Stimulated activated CD4-positive, alpha-beta T cell treated with anti-CD3 and anti-CD28 coated beads, Interleukin-12 subunit alpha, Interleukin-12 subunit beta, amount 100 ng/mL, for 4 hours (primary cell): Measurements from ENCODE around the gene PDPK1.
"Not testable (repeated sequence)": the region's sequence is repeated elsewhere in the genome, so short reads cannot be mapped to it uniquely, and the experiment has no call there.

Experiments
- DNase-seq: peaks from one replicate; pipeline ENCODE4 v3.0.0-alpha.2; 2020

PDPK1 gene

GRCh38 chr16:2620870-2621269 is 83.0 kb downstream of the PDPK1 start:
- DNase-seq = not testable (repeated sequence)

DNA sequence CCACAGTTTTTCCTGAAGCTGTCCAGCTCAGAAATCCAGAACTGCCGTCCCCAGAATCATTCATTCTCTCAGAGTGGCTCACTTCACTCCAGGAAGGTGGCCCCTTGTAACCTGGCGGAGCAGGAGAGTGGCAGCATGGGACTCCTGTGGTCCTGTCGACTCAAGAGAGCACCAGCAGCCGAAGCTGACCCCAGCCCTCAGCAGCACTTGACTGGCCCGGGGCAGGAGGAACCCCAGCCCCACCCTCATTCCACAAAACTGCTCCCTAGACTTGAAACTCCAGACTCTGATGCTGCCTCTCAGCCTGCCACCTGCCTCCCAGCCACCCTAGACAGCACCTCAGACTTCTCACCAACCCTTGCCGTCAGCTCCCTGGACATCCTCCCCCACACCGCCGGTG is 83.6 kb downstream of the PDPK1 start:
- not testable (repeated sequence) for DNase-seq

GRCh38 chr16:2627075-2627474 is 89.3 kb downstream of the PDPK1 start:
- not testable (repeated sequence) for DNase-seq

DNA sequence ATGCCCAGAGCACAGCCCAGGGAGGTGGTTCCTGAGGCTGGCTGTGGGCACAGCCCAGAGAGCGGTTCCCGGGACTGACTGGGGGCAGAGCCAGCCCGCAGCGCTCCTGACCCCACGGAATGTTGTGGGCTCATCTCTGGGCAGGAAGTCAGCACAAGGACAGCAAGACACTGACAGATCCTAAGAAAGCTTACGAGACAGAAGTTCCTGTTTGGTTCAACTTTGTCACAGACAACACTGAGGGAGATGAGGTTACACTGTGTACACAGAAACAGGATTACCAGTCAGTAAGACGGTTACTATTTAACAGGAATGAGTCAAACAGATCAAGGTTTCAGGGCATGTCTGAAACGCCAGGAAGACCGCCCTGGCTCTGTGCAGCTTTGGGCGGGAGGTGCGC is 93.4 kb downstream of the PDPK1 start:
- DNase-seq = not testable (repeated sequence)

- DNase-seq = not testable (repeated sequence)
Measured at GRCh38 chr16:2632291-2632690, 94.5 kb downstream of the PDPK1 start.

DNA sequence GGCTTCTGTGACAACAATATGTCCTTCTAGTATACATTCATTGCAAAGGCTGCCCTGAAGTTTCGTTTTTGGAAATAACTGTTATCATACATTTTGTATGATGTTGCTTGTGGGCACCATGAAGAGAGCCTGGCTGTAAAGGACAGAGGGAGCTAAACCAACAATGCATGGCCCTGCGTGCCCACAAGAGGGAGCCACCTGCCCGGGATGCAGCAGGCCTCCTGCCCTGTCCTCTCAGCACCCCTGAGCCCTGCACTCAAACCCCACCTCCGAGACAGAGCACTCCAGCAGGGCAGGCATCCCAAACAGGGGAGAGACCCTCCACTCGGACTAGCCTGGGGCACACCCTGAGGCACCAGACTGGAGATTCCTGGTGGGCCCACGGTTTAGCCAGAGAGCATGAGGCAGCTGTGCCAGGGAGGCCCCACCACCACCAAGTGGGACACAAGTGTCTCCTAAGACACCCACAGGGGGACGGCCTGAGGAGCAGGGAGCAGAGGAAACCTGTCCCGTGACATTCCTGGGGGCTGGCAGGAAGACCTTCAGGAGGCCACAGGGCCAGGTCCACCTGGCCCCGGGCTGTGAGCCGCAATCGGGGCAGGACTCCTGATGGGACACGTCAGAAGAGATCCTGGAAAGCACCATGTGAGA is 101.4 kb downstream of the PDPK1 start:
- peak; percentile 39 for DNase-seq

- DNase-seq = not testable (repeated sequence)
Measured at GRCh38 chr16:2639722-2640072, 101.9 kb downstream of the PDPK1 start.

GRCh38 chr16:2642561-2642960 is 104.7 kb downstream of the PDPK1 start:
- DNase-seq = not testable (repeated sequence)

DNA sequence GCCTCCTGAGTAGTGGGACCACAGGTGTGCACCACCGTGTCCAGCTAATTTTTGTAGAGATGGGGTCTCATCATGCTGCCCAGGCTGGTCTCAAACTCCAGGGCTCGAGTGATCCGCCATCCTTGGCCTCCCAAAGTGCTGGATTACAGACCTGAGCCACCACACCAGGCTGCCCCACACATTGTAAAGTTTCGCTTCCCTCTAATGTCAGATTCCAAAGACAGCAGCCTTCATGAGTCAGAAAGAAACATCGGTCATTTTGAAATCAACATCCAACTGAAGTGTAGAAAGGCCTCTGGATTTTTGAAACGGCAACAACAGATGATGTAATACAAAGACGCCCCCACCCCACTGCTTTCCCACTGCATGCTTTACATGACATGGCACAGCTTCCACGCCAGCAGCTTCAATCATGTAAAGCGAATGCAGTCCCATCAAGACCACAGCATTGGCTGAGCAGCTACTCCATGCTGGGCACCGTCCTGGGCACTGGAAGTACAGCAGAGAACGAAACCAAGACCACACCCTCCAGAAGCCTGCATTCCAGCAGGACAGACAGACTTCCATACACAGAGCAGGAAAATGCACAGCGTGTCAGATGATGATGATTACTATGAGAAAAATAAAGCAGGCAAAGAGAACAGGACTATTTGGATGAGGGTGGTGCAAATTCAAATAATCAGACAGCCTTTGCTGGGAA is 107.1 kb downstream of the PDPK1 start:
- DNase-seq = not testable (repeated sequence)

DNA sequence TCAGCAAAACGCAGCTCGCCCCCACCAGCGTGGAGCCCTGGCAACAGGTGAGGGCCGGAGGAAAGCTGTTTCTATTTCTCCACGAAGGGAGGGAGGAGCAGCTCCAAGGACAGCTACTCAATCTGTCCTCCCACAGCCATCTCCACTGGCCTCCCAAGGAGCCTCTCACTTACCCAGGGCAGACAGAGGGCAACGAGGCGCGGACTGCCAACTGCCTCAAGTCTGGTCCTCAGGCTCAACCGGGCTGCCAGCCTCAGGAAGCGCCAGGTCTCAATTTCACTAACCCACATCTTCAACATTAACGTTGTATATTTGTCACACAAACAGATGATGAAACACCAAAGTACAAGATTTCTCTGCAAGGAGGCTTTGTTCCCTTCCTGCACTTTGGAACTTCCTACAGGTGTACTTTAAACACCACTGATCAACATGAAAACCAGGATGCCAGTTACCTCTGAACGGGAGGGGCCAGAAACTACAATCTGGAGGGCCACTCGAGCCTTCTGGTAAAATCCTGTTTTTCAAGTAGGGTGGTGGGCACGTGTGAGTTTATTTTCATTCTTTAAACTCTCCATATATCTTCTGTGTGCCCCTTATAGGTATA is 113.5 kb downstream of the PDPK1 start:
- DNase-seq = not testable (repeated sequence)
